HG03469 (cell line): Measurements from ENCODE around the gene TRAF3IP1.

Experiments
- ATAC-seq: cut with Tn5 transposase; IDR thresholded peaks from one replicate; pipeline ENCODE4 v1.9.1; 2021; ENCODE audit warnings: mild to moderate bottlenecking, moderate library complexity, moderate number of reproducible peaks; ENCODE audit not compliant: unreplicated experiment

Gene TRAF3IP1

DNA sequence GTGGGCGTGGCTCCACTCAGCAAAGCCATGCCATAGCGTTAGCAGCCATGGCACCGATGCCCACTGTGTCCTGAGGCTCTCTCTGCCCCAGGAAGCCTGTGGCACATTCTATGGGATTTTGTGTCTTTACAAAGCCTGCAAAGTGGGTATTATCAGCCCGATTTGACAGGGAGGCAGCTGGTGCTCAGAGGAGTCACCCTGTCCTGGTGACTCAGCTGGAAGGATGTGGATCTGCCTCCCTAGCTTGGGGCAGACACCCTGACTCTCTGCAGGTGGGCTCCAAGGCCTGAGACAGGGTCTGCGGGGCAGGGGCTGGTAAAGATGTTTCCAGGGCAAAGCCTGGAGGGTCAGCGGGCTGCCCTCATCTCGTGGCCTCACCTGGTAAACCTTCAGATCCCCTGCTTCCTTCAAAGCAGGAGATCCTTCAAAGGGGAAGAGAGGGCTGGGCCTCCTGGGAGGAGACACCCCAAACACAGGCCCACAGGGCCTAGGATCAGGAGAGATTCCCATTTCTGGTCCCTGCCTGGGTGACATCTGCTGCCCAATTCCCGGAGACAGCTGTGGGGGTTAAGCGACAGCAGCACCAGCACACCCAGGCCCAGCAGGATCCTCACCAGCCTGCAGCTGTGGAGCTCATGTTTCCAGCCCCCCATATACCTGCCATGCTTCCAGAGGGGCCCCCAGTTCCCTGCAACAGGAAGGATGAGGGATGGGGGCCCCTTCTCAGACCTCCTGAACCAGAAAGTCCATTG lies 103.4 kb downstream of the TRAF3IP1 start:
- ATAC-seq, result no peak

DNA sequence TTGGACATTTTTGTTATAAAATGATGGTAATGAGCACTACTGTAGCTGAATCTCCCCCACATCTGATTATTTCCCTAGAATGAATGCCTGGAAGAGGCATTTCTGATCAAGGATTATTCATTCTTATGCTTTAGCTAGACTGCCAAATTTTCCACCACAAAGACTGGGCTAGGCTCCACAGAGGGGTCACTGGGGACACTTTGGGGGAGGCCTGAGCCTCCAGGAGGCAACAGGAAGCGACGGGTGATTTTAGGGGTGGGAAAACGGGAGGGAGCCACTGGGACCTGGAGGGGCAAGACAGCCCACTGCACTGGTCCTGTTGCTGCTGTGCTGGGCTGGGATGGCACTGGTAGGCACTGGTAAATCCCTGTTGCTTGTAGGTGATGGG lies 104.0 kb downstream of the TRAF3IP1 start:
- no peak for ATAC-seq

DNA sequence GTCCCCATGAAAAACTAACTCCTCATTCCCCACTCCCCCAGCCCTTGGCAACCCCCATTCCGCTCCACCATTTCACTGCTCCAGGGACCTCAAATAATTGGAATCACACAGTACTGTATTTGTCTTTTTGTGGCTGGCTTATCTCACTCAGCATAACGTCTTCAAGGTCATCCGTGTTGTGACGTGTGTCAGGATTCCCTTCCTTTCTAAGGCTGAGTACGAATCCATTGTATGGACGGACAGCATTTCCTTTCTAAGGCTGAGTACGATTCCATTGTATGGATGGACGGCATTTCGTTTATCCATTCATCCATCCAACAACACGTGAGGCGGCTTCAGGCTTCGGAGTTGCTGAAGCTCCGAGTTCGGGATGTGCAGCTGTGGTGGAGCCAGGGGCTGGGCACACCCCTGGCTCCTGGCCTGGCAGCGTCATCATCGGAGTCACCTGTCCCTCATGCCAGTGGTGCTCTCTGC lies 105.2 kb downstream of the TRAF3IP1 start:
- ATAC-seq, result no peak

DNA sequence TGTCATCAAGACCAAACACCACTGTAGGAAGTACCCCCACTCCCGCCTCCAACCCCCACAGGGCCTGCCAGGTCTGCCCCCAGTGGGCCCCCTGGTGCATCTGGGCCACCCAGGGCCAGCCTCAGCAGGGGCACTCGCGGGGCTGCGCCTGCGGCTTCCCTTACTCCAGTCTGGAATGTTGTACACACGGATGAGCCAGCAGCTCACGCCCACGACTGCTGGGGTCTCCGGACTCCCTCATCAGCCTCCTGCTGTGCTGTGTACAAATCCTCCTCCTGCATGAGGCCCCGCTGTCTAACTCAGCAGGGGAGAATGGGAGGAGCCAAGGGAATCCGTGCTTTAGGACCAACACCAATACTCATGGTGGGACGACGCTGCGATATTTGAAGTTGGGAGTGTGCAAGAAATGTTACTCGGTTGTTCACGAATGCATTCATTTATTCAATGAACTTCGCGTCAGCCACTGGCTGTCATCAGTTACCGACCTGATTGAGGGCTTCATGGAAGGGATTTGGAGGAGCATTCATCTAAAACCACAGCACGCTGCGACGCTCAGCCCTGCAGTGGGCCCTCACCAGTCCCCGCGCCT lies 105.8 kb downstream of the TRAF3IP1 start:
- no peak for ATAC-seq

DNA sequence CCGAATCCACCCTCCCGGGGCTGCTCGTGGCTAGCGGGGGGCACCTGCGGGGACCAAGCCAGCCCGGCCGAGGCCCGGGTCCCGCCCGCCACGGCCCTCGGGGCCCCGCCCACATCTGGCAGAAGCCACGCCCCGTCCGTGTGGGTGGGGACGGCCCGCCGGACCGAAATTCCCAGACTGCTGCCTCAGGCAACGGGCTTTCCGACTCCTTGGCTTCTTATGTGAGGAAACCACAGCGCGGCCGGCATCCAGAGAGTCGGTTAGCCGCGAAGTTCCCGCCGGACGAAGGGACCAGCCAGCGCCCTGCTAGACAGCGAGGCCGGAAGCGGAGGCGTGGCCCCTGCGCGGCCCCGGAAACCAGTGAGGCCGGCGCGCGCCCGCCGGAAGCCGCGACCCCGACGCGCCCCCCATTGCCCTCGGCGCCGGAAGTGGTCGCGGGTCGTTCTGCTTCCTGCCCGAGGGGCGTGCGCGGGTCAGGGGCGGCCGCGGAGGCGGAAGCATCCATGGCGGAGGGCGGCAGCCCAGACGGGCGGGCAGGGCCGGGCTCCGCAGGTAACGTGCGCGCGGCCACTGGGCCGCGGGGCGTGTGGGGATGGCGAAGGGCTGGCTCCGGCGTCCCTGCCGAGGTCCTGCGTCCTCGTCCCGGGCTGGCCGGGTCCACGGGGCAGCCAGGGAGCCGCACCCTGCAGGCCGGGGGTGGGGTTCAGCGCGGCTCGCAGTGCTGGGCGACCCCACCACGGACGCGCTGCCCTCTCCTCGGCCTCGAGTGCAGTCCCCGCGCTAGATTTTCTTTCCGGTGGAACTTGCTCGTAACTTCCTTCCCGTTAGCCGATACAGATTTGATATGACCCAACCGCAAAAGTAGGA lies 106.5 kb downstream of the TRAF3IP1 start, which contains the start of gene ASB1:
Gene ASB1 (plus strand): TSS at position 360 of the 867 bp plus-strand sequence. CDS start 144 bp downstream, at position 504.
- peak; percentile 53 for ATAC-seq

DNA sequence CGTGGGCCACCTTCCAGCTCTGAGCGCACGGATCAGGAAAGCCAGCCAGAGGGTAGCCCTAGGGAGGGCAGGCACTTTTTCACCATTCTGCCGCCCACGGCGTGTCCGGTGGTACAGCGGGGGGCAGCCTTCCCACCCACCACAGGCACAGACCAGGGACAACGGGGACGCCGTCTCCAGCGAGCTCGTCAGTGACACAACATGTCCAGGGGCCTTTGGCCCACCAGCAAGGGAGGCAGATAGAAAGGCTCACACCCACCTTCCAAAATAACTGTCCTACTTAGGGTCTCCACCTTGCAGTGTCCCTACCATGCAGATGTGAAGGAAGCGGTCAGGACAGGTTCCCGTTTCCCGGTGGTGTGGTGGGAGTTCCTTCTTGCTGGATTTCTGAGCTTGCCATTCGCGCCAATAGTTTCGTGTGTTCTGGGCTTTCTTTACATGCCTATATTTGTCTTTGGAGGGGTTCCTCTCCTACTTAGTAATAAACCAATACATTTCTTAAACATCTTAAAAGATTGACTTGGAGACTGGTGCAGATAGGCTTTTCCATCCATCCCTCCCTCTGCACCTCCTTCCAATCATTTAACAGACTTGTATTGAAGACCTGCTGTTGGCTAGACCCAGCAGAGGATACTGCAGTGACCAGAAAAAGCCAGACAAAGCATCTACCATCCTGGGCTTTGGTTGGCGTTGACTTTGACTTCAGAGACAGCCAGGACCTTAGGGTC lies 107.3 kb downstream of the TRAF3IP1 start:
- no peak for ATAC-seq

DNA sequence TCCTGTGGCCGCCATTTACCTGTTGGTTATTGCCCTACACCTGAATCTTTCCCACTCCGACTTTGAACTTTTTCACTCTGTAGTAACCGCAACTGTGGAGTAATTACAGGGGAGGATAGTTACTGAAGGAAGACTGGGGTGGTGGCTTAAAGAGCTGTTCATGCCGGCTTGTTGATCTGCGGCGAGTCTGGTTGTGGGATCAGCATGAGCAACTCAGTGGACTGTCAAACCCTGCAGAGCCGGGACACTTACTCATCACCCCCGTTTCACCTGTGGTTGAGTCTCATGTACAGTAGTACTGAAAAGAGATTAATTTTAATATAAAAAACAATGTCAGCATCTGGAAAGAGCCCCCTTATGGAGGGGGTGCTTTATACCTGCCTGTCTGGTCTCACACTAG lies 108.5 kb downstream of the TRAF3IP1 start:
- ATAC-seq, result no peak

DNA sequence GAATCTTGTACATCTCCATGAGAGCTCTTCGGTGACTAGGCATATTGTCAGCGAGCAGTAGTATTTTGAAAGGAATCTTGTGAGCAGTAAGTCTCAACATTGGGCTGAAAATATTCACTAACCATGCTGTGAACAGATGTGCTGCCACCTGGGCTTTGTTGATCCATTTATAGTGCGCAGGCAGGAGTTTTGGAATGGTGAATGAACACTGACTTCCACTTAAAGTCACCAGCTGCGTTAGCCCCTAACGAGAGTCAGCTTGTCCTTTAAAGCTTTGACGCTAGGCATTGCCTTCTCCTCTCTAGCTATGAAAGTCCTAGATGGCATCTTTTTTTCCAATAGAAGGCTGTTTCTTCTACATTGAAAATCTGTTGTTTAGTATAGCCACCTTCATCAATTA lies 110.5 kb downstream of the TRAF3IP1 start:
- ATAC-seq, result no peak

DNA sequence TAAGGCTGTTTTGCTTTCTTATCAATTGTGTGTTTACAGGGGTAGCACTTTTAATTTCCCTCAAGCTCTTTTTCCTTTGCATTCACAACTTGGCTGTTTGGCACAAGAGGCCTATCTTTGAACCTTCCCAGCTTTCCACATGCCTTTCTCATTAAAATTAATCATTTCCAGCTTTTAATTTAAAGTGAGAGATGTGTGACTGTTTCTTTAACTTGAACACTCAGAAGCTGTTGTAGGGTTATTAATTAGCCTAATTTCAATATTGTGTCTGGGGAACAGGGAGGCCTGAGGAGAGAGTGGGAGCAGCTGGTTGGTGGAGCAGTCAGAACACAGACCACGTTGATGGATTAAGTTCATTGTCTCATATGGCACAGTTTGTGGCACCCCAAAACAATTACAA lies 111.1 kb downstream of the TRAF3IP1 start:
- ATAC-seq, result no peak

DNA sequence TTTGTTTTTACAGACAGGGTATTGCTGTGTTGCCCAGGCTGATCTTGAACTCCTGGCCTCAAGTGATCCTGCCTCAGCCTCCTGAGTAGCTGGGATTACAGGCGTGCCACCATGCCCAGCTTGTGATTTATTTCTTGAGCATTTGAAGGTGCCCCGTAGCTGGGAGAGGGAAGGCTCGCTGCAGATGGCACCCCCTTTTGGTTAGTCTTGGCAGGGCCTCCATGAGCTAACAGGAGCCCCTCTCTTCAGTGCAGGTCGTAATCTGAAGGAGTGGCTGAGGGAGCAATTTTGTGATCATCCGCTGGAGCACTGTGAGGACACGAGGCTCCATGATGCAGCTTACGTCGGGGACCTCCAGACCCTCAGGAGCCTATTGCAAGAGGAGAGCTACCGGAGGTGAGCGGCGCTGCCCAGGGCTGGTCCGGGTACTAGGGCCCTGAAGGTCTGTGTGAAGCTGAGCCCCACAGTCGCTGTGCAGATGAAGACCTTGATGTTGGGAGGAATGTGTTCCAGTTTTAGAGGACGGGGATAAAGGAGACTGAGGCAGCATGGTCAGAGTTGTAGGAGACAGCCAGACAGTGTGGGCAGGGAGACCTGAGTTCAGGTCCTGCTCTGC lies 113.1 kb downstream of the TRAF3IP1 start:
- no peak for ATAC-seq

DNA sequence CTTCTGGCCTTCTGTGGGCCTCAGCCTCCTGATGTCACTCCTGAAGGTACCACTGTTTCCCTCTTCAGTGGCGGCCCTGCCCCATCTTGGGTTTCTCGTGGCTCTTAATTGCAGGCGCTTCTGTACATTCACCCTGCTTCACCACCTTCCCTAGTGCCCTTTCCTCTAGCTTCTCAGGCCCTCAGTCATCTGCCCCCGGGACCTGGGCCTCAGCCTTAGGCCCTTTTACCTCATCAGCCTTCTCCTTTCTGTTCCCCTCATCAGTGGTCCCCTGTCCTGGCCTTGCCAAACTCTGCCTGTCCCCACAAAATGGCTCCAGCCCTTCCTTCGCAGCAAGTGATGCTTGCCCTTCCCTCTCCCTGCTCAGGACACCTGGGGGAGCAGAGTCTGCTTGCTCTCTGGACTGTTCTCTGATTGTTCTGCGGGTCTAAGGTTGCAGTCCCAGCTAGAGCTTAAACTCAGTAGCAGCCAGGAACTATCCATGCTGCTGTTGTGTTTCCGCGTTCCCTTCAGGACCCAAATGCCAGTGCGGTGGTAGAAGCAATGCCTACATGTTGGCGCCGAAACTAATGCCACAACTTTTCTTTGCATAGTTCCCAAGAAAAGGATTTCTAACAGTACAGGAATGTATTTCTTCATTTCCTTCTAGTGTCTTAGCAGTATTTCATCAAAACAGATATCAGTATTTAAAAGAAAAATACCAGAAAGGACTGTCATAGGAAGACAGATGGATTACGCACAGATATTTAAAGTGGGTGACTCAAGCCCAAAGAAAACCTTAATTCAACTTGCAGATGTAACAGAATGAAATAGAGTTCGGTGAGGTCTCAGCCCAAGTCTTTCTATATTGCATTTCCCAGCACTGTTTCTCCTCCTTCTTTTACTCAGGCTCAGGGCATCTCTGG lies 113.9 kb downstream of the TRAF3IP1 start:
- no peak for ATAC-seq

DNA sequence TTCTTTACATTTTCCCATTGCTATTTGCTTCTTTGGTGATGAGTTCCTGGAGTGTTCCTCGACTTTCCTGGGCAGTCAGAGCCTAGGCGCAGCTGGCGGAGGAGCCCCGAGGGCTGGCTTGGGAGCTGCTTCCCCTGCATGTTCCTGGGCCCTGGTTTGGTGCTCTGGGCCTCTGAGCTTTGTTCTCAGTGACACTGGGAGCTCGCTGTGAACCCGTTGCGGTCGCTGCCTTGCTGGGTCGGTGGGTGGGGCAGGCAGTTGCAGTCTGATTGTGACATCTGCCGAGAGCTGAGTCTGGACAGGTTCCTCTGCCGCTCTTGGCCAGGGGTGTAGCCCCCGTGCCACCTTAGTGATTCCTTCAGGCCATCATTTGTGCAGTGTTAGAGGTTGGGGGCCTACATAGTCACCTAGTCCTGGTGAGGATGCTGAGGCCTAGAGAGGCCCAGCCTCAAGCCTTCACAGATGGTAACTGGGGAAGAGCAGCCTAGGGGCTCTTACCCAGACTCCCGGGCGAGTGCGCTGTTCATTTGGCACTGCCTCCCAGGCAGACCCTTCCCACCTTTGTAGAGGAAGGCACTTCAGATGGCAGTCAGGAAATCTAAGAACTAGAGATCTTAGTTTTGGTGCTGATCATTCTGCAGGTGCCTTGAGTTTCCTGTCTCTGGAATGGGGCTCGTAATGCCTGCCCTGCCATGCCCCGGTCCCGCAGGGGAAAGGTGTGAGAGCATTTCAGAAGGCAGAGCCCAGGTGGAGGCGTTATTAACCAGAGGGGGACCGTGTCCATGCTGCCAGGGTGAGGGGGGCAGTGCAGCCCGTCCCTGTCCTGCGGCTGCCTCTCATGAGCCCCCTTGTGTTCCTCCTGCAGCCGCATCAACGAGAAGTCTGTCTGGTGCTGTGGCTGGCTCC lies 114.8 kb downstream of the TRAF3IP1 start:
- ATAC-seq, result no peak

DNA sequence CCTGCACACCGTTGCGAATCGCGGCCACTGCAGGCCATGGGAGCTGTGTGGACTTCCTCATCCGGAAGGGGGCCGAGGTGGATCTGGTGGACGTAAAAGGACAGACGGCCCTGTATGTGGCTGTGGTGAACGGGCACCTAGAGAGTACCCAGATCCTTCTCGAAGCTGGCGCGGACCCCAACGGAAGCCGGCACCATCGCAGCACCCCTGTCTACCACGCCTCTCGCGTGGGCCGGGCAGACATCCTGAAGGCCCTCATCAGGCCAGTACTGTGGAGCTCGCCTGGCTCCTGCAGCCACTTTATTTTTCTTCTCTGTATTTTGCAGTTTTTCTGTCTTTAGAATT lies 115.4 kb downstream of the TRAF3IP1 start:
- no peak for ATAC-seq

DNA sequence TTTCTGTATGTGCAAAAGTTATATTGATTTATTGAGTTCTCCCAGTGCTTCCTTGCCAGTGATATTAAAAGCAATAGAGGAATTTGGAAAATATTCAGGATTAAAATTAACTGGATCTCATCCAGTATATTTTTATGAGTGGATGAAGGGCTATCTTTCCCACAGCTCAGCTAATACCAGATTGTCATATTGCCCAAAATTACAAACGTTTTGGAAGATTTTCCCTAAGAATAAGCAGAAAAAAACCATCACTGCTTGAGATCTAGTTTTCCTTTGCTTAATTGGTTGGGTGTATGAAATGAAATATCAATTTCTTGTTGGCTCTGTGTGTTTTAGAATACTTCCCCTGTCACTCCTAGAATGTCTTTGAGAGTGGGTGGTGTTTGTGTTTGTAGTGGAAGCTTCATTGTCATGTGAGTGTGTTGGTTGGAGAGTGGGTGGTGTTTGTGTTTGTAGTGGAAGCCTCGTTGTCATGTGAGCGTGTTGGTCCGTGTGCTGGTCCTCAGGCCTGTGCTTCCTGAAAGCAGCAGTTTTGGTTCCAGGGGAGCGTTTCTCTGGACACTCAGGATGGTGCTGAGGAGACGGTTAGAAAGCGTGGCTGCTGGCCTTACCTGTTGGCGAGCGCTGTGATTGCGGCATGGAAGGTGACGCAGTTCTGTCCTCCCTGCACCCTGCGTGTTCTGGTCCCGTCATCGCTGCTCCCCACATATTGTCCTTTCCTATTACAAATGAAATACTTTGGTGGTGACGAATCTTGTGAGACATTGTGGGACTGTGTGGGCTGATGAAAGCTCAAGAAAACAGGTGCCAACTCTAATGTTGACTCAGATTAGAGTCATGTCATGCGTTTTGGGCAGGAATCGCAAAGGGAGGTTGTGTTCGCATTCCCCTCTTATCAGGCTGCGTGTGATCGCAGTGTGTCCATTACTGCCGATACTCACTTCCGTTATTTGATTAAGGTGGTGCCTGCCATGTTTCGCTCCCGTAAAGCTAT lies 118.8 kb downstream of the TRAF3IP1 start:
- no peak for ATAC-seq

DNA sequence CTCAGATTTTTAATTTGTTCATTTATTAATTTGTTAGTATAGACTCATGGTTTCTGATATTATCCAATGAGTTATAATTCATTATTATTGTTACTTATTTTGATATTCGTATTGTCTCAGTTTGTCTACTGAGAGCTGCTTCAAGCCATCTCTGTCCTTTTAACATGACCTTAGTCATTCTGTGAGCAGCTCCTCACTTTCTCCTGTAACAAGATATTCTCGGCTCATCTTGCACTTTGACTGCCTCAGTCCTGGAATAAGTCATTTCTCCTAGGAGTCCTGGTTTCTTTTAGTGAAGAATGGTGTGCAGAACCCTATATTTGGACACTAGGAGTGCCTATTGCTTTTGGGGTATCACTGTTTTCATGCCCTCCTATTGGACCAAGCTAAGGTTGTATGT lies 119.6 kb downstream of the TRAF3IP1 start:
- no peak for ATAC-seq

DNA sequence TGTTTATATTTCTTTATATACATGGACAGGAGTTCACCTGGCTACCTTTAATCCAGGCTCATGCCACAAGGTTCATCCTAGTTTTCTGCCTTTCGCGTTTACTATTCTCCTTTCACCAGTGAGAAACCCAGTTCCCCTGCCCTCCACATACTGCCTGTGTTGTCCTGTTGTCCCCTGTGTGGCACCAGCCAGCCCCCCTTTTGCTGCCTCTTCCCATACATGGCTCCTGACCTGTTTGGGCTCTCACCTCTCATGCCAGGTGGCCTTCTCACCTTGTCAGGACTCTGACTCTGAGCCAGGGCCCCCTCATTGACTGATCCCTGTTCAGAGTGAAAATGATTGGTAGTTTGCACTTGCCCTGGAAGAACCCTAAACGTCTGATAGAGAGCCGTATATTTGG lies 120.0 kb downstream of the TRAF3IP1 start:
- ATAC-seq, result no peak

DNA sequence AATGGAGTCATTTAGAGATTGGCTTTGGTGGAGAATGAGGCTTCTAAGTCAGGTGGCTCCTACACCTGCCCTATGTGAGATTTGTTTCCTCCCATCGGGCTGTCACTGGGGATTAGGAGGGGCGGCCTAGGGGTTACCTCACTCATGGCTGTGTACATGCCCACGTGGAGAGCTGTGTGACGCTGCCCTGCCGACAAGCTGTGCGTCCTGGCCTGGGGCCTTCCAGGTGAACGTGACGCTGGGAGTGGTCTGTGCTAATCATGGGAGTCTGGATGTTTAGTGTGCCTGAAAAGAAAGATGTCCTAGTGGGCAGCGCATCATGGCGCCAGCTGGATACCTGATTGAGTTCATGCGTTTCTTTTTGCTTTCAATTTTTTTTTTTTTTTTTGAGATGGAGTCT lies 120.4 kb downstream of the TRAF3IP1 start:
- no peak for ATAC-seq
